ENCODE measurements around the gene HS3ST6.

DNA sequence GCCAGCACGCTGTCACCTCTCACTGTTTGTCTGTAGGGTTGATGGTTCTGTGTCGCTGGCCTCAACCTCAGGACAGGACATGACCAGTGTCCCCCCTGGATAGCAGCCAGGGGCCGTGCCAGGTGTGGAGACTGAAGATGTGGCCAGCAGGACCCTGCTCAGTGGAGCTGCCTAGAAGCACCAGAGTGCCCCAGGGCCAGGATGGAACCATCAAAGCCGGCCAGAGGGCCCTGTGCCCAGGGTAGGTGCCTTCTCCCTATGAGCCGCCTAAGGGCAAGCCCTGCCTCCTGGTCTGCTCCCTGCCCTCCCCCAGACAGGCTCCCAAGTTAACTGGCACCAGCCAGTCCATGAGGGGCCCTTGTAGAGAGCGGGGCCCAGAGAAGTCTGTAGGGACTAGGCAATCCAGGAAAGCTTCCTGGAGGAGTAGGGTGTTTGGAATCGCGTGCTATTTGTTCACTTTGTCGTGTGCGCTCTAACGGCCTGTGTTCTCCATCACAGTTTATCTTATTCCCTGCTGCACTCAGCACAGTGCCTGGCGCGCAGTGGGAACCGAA is 40.6 kb upstream of the HS3ST6 start:
- no peak for TF ChIP-seq POLR2A (IDR thresholded peaks at IDR 0.05)
- TF ChIP-seq, protein P1, sequence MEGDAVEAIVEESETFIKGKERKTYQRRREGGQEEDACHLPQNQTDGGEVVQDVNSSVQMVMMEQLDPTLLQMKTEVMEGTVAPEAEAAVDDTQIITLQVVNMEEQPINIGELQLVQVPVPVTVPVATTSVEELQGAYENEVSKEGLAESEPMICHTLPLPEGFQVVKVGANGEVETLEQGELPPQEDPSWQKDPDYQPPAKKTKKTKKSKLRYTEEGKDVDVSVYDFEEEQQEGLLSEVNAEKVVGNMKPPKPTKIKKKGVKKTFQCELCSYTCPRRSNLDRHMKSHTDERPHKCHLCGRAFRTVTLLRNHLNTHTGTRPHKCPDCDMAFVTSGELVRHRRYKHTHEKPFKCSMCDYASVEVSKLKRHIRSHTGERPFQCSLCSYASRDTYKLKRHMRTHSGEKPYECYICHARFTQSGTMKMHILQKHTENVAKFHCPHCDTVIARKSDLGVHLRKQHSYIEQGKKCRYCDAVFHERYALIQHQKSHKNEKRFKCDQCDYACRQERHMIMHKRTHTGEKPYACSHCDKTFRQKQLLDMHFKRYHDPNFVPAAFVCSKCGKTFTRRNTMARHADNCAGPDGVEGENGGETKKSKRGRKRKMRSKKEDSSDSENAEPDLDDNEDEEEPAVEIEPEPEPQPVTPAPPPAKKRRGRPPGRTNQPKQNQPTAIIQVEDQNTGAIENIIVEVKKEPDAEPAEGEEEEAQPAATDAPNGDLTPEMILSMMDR (IDR thresholded peaks at IDR 0.05): no peak

Data from esophagus squamous epithelium (tissue), 4 donors.